M059J (cell line): ENCODE results near the gene GAGE13. TPM values are rescaled to one million over a fixed set of nuclear protein-coding genes. Genes with fewer than 3 reads are reported as not detected.
"Not testable (repeated sequence)": the region's sequence is repeated elsewhere in the genome, so short reads cannot be mapped to it uniquely, and the experiment has no call there.

Source experiments
- DNase-seq: peaks from one replicate; pipeline ENCODE4 v3.0.0-alpha.2; 2012; ENCODE audit warnings: low read depth
- total RNA-seq: library from RNA; depleted of rRNA; stranded (reverse); fragments of >200 nt; shearing (Covaris generic); gene quantifications from 2 replicates; pipeline ENCODE4 v1.2.3, GENCODE V29; 2014; rRNA removed

Gene GAGE13
- total RNA-seq, 1 experiment from 2014 or later, result not detected

- DNase-seq, result not testable (repeated sequence)
Measured at GRCh38 chrX:49331841-49332240, 459 bp downstream of the GAGE13 start.

GRCh38 chrX:49341449-49341848, 10.1 kb downstream of the GAGE13 start:
- DNase-seq, result not testable (repeated sequence)

GRCh38 chrX:49344496-49345175, 13.3 kb downstream of the GAGE13 start:
- DNase-seq, result not testable (repeated sequence)

DNA sequence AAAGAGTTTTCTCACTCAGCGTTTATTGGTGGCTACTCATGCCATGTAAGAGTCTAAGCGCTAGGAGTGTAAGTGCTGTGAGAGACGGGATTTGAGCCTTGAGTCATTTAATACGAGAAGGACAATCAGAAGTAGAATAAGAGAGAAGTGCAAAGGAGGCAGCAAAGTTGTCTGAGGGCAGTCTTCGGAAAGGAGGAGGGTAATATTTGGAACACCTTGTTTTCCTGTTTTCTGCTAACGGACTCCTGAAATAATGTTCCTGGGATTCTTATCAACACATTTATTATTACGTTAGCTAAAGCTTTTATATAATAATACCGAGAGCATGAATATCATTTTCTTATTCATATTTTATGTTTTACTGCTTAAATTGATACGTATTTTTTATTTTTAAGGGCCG, 14.0 kb downstream of the GAGE13 start:
- not testable (repeated sequence) for DNase-seq

GRCh38 chrX:49346150-49346549, 14.8 kb downstream of the GAGE13 start:
- DNase-seq, result not testable (repeated sequence)

Other genes with a start within 250 kb of the GAGE13 start
- gene GPKOW, start 207.8 kb upstream of the GAGE13 start, total RNA-seq, result 35.9 and 49.1 TPM in 2 replicates
- 0.10 and 4.3 TPM in 2 replicates for gene MAGIX, start 168.8 kb upstream of the GAGE13 start, total RNA-seq
- gene PLP2, start 159.7 kb upstream of the GAGE13 start, total RNA-seq, result 147 and 217 TPM in 2 replicates
- 5.8 and 14.9 TPM in 2 replicates for gene PRICKLE3, start 145.2 kb upstream of the GAGE13 start, total RNA-seq
- 0.25 and 0.54 TPM in 2 replicates for gene SYP, start 131.4 kb upstream of the GAGE13 start, total RNA-seq
- not detected in 2 replicates for gene CACNA1F, start 98.2 kb upstream of the GAGE13 start, total RNA-seq
- 14.1 and 20.9 TPM in 2 replicates for gene CCDC22, start 96.1 kb upstream of the GAGE13 start, total RNA-seq
- gene FOXP3, start 66.9 kb upstream of the GAGE13 start, total RNA-seq, result 0.07 TPM in 1 of 2 replicates, not detected in the other
- 2.8 and 5.6 TPM in 2 replicates for gene PPP1R3F, start 61.8 kb upstream of the GAGE13 start, total RNA-seq
- not detected in 2 replicates for gene GAGE10, start 27.9 kb upstream of the GAGE13 start, total RNA-seq
- gene GAGE12J, start 9.5 kb upstream of the GAGE13 start, total RNA-seq, result not detected in 2 replicates
- gene GAGE12C, start 200.6 kb downstream of the GAGE13 start, total RNA-seq, result not detected in 2 replicates
- gene GAGE12D, start 210.2 kb downstream of the GAGE13 start, total RNA-seq, result not detected in 2 replicates
- gene GAGE12E, start 219.7 kb downstream of the GAGE13 start, total RNA-seq, result not detected in 2 replicates
- not detected in 2 replicates for gene GAGE12F, start 229.3 kb downstream of the GAGE13 start, total RNA-seq
- not detected in 2 replicates for gene GAGE12G, start 238.8 kb downstream of the GAGE13 start, total RNA-seq
- not detected in 2 replicates for gene GAGE12H, start 248.4 kb downstream of the GAGE13 start, total RNA-seq